Measurements from ENCODE around the gene DTWD2. TPM values are rescaled to one million over a fixed set of nuclear protein-coding genes. Genes with fewer than 3 reads are reported as not detected.
"Not testable (repeated sequence)": the region's sequence is repeated elsewhere in the genome, so short reads cannot be mapped to it uniquely, and the experiment has no call there.

DTWD2 gene
- total and polyA plus RNA-seq, 2 donors = 1.6 to 22.2 TPM

DNA sequence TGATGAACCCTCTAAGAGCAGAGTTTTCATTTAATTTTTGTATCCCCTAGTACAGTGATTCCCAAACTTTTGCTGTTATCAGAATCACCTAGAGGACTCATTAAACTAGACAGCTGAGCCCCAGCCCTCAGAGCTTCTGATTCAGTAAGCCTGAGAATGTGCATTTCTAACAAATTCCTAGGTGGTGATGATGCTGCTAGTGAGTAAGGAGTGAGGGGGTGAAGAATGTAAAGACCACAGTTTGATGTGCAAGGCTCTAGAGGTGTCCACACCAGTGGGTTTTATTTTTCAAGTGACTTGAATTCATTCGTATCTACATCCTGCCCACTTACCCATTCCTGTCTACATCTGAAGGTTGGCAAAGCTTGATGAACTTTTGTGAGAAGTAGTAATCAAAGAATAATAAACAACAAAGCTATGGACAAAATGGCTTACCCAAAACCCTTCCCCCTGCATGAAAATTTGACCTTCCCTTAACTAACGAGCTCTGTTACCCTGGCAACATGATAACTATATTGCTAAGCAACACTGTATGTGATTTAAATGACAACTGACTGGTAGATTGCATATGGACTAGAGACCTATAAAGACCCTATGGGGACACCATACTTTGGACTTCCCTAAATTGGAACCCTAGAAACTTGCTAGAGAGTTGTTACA lies 35.2 kb downstream of the DTWD2 start:
- Histone ChIP-seq H3K4me3 (ENCODE audit: low read depth, low read length) (no peak overlapping the region), H3K36me3 (ENCODE audit: insufficient read depth) (no peaks in the 10 kb centered on the region), H3K27ac (ENCODE audit: low read depth) (no peak overlapping the region), H3K4me1 (ENCODE audit: insufficient read depth) (no peaks in the 10 kb centered on the region)
- no peak for DNase-seq (ENCODE audit: extremely low spot score)
- 92% methylated on average over 2 of the region's 2 CpGs for WGBS

DNA sequence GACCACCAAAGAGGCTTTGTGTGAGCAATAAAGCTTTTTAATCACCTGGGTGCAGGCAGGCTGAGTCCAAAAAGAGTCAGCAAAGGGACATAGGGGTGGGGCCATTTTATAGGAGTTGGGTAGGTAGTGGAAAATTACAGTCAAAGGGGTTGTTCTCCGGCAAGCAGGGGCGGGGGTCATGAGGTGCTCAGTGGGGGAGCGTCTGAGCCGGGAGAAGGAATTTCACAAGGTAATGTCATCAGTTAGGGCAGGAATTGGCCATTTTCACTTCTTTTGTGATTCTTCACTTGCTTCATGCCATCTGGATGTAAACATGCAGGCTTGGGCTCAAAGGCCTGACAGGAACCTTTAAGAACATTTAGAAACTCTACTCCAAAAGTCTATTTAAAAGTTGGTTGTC lies 36.0 kb downstream of the DTWD2 start:
- H3K4me3 ChIP-seq (ENCODE audit: low read depth, low read length); H3K27ac ChIP-seq (ENCODE audit: low read depth); DNase-seq (ENCODE audit: extremely low spot score); H3K4me1 ChIP-seq (ENCODE audit: insufficient read depth); H3K36me3 ChIP-seq (ENCODE audit: insufficient read depth): not testable (repeated sequence)
- WGBS = 85% methylated on average over 4 of the region's 4 CpGs

DNA sequence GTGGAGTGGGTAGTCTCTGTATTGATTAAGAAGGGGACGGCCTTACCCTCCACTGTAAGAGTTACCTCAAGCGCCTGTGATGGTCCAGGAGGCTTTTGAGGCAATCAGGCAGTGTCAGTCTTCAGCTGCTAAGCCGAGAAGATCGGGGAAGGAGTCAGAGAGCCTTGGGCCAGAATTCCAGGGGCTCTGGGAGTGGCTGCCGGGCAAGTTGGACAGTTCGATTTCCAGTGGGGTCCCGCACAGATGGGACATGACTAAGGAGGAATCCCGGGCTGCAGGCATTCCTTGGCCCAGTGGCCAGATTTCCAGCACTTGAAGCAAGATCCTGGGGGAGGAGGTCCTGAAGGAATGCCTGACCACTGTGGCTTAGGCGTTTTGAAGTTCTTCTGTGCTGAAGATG lies 38.0 kb downstream of the DTWD2 start:
- not testable (repeated sequence) for DNase-seq (ENCODE audit: extremely low spot score); H3K36me3 ChIP-seq (ENCODE audit: insufficient read depth); H3K4me3 ChIP-seq (ENCODE audit: low read depth, low read length); H3K4me1 ChIP-seq (ENCODE audit: insufficient read depth); H3K27ac ChIP-seq (ENCODE audit: low read depth)
- WGBS = 92% methylated on average over 9 of the region's 9 CpGs

DNA sequence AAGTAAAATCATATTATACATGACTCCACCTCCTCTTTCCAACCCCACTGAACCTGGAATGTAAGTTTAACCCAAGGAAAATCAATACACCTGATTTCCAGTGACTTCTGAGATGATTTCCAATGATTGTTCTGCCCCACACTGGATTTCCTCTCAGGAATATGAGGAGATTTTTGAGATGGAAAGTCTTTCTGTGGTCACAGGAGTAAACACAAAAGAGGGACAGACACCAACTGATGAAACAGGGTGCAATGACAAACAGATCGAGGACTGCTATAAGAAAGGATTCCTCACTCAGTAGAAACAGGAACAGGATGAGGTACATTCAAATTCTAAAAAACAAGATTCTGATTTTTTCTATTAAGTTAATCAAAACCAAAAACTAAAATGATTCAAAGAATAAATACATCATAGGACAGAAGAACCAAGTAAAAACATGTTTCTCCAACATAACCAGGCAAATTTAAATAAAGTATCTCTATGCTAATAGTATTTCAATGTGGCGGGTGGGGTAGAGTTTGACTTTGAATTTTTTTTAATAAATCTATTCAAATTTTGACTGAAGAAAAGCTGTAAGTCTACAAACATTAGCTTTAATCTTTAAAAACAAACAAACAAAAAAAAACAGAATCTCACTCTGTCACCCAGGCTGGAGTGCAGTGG lies 42.1 kb downstream of the DTWD2 start:
- WGBS = 92% methylated on average over 2 of the region's 2 CpGs
- no peaks in the 10 kb centered on the region for H3K36me3 ChIP-seq (ENCODE audit: insufficient read depth)
- H3K4me1 ChIP-seq (ENCODE audit: insufficient read depth) = no peaks in the 10 kb centered on the region
- no peak for DNase-seq (ENCODE audit: extremely low spot score)
- no peak overlapping the region for H3K27ac ChIP-seq (ENCODE audit: low read depth)
- H3K4me3 ChIP-seq (ENCODE audit: low read depth, low read length) = no peak overlapping the region

DNA sequence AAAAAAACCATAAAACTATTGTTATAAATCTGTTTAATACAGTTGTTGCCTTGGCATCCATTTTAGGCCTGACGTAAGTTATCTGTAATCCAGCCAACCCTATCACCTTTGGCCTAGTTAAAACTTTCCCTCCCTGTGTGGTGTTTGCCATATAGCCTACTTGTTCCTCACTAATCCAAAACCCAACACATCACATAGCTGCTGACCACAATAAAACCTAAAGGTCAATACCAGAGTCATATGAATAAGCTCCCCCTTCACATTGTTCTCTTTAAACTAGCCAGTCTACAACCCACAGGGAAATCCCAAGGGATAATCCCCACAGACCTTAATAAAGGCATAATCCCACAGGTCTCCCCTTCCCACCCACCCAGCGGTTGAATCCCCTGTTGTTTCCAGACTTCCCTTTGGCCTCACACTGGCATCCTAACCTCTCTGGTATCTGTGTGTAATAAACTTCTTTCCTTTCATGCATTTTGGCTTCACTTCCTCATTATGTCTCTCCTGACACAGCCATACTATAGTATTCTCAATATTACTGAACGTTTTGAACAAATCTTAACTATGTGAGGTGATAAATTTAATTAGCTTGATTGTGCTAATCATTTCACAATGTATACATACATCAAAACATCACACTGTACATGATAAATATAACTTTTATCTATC lies 50.8 kb downstream of the DTWD2 start:
- Histone ChIP-seq H3K27ac (ENCODE audit: low read depth) (no peak overlapping the region), H3K36me3 (ENCODE audit: insufficient read depth) (no peaks in the 10 kb centered on the region), H3K4me1 (ENCODE audit: insufficient read depth) (no peaks in the 10 kb centered on the region), H3K4me3 (ENCODE audit: low read depth, low read length) (no peak overlapping the region)
- WGBS = 78% methylated on average over 3 of the region's 3 CpGs
- no peak for DNase-seq (ENCODE audit: extremely low spot score)

DNA sequence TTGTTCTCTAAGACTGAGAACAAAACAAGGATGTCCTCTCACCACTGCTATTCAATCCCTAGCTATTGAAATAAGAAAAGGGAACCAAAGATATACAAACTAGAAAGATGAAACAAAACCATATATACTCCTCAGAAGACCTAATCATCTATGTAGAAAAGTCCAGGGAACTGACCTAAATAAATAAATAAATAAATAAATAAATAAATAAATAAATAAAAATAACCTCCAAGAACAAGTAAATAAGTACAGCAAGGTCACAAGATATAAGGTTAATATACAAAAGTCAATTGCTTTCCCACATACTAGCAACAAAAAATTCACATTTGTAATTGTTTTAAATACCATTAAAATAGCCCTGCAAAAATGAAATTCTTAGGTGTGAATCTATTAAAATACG lies 54.6 kb downstream of the DTWD2 start:
- 96% methylated on average over 1 of the region's 1 CpG for WGBS

DNA sequence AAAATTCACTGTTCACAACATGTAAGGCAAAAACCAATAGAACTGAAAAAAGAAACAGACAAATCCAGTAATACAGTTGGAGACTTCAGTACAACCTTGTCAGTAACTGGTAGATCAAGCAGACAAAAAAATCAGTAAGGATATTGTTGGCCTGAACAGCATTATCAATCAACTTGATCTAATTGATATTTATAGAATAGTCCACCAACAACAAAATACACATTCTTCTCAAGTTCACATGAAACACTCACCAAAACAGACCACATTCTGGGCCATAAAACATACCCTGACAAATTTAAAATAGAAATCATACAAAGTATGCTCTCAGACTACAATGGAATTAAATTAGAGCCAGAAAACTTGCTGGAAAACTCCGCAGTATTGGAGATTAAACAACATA lies 56.8 kb downstream of the DTWD2 start:
- 92% methylated on average over 1 of the region's 1 CpG for WGBS
- Histone ChIP-seq H3K4me3 (ENCODE audit: low read depth, low read length) (no peak overlapping the region), H3K36me3 (ENCODE audit: insufficient read depth) (no peaks in the 10 kb centered on the region), H3K4me1 (ENCODE audit: insufficient read depth) (no peaks in the 10 kb centered on the region), H3K27ac (ENCODE audit: low read depth) (no peak overlapping the region)
- no peak for DNase-seq (ENCODE audit: extremely low spot score)

More for the DNA sequence above, 54.6 kb downstream of the DTWD2 start:
- Histone ChIP-seq H3K4me3 (ENCODE audit: low read depth, low read length) (no peak overlapping the region), H3K4me1 (ENCODE audit: insufficient read depth) (no peaks in the 10 kb centered on the region), H3K27ac (ENCODE audit: low read depth) (no peak overlapping the region), H3K36me3 (ENCODE audit: insufficient read depth) (no peaks in the 10 kb centered on the region)
- DNase-seq (ENCODE audit: extremely low spot score) = no peak

DNA sequence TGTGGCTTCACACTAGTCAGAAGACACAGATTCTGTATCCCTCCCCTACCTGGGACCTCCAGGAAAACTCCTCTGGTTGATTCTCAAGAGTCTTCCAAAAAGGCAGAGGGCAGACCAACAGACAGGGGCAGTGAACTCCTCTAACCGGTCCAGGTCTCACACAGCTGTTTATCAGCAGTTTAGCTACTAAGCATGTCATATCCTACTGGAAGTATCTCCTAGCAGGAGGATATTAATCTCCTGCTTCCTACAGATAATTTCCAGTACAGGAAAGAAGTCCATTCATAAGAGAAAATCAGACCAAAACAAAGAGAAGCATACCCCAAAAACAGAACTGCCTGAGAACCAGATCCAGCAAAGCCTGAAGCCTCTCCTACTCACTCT lies 64.3 kb downstream of the DTWD2 start:
- WGBS = 42% methylated on average over 1 of the region's 1 CpG
- DNase-seq (ENCODE audit: extremely low spot score) = no peak

DNA sequence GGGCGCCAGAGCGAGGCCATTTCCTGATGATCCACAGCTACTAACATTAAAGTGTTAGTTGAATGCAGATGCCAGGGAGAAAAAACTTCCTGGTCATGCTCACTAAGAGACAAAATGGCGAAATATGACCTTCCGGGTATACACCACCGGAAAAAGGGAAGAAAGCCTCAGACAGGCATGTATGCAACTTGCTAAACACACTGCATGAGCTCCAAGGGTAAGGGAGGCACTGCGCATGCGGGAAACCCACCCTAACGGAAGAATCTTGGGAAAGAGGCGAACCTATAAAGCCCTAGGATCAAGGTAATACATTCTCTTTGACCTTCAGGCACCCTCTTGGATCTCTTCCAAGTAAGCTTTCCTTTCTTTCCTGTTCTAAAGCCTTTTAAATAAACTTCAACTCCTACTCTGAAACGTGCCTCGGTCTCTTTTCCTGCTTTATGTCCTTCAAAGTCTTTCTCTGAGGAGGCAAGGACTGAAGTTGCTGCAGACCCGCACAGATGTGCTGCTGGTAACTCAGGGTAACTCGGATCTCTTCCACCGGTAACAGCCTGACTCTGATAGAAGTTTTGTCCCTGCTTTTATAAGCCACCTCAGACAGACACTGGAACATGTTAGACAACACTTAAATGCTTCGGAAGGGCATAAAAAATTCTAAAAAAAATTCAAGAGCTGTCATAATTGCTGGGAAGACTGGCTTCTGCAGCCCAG lies 64.9 kb downstream of the DTWD2 start:
- no peaks in the 10 kb centered on the region for H3K4me1 ChIP-seq (ENCODE audit: insufficient read depth)
- H3K36me3 ChIP-seq (ENCODE audit: insufficient read depth) = no peaks in the 10 kb centered on the region
- H3K4me3 ChIP-seq (ENCODE audit: low read depth, low read length) = no peak overlapping the region
- DNase-seq (ENCODE audit: extremely low spot score) = no peak
- no peak overlapping the region for H3K27ac ChIP-seq (ENCODE audit: low read depth)
- WGBS = 75% methylated on average over 15 of the region's 15 CpGs

More for the DNA sequence above, 64.3 kb downstream of the DTWD2 start:
- no peak overlapping the region for H3K4me3 ChIP-seq (ENCODE audit: low read depth, low read length)
- no peaks in the 10 kb centered on the region for H3K4me1 ChIP-seq (ENCODE audit: insufficient read depth)
- no peak overlapping the region for H3K27ac ChIP-seq (ENCODE audit: low read depth)
- no peaks in the 10 kb centered on the region for H3K36me3 ChIP-seq (ENCODE audit: insufficient read depth)

DNA sequence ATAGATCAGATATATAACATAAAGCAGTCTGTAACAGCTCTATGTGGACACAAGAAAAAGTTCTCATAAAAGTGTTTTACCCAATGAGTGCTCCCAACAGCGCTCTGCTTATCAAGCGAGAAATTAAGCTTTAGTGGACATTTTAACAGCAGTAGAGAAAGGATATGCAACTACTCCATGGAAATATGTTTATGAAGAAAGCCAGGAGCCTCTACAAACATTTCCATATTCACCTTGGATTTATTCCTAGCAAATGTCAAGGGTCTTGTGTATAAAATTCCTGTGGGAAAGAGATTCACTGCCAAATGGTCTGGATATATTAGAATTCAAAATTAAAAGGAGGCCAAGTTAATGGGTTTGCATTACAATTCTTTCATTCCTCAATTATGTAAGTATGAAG lies 66.5 kb downstream of the DTWD2 start:
- Histone ChIP-seq H3K4me1 (ENCODE audit: insufficient read depth) (no peaks in the 10 kb centered on the region), H3K36me3 (ENCODE audit: insufficient read depth) (no peaks in the 10 kb centered on the region), H3K27ac (ENCODE audit: low read depth) (no peak overlapping the region), H3K4me3 (ENCODE audit: low read depth, low read length) (no peak overlapping the region)
- WGBS = 37% methylated on average over 2 of the region's 2 CpGs
- DNase-seq (ENCODE audit: extremely low spot score) = peak; percentile 74

DNA sequence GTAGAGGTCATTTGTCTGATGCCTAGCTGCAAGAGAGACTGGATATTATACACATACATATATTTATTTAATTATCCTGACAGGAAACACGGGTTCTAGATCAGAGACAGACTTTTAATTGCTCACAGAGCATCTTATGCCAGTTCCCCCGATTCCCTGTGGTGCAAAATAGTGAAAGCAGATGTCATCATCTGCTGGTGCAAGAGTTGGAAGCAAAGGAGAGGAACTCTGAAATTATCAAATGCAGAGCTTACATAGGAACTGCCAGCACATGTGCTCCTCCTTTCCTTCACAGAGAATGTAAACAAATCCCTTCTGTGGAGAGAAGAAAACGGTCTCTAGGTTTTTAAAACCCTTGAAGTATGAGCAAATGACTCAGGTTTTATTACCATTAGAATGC lies 69.3 kb downstream of the DTWD2 start:
- no peak overlapping the region for H3K4me3 ChIP-seq (ENCODE audit: low read depth, low read length)
- H3K4me1 ChIP-seq (ENCODE audit: insufficient read depth) = no peaks in the 10 kb centered on the region
- 48% methylated on average over 3 of the region's 3 CpGs for WGBS
- no peak overlapping the region for H3K27ac ChIP-seq (ENCODE audit: low read depth)
- peaks cover 2% of the 10 kb centered on the region for H3K36me3 ChIP-seq (ENCODE audit: insufficient read depth)
- DNase-seq (ENCODE audit: extremely low spot score) = no peak

DNA sequence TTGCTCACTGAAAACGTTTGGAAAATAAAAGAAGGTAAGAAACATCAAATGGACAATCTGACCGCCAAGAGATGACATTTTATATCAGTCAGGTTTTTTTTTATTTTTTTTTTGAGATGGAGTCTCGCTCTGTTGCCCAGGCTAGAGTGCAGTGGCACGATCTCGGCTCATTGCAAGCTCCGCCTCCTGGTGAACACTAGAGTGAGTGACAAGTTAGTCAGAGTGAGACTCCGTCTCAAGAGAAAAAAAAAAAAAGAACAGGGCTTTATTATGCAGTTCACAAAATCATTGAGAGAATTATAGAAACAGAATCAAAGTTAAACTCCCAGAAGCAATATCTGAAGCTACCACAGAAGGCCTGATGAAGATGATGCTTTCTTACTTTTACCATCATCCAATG lies 70.1 kb downstream of the DTWD2 start:
- H3K4me1 ChIP-seq (ENCODE audit: insufficient read depth) = no peaks in the 10 kb centered on the region
- H3K4me3 ChIP-seq (ENCODE audit: low read depth, low read length) = no peak overlapping the region
- H3K36me3 ChIP-seq (ENCODE audit: insufficient read depth) = peaks cover 2% of the 10 kb centered on the region
- no peak overlapping the region for H3K27ac ChIP-seq (ENCODE audit: low read depth)
- no peak for DNase-seq (ENCODE audit: extremely low spot score)
- WGBS = 93% methylated on average over 7 of the region's 7 CpGs

DNA sequence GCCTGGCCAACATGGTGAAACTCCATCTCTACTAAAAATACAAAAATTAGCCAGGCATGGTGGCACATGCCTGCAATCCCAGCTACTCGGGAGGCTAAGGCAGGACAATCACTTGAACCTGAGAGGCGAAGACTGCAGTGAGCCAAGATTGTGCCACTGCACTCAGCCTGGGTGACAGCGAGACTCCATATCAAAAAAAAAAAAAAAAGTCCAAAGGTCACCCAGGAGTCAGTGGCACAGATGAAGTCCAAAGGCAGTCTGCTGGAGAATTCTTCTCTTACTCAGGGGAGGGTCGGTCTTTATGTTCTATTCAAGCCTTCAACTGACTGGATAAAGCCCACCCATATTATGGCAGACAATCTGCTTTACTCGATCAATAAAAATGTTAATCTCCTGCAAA lies 80.8 kb downstream of the DTWD2 start:
- 95% methylated on average over 5 of the region's 5 CpGs for WGBS
- not testable (repeated sequence) for DNase-seq (ENCODE audit: extremely low spot score); H3K4me3 ChIP-seq (ENCODE audit: low read depth, low read length); H3K4me1 ChIP-seq (ENCODE audit: insufficient read depth); H3K36me3 ChIP-seq (ENCODE audit: insufficient read depth); H3K27ac ChIP-seq (ENCODE audit: low read depth)

DNA sequence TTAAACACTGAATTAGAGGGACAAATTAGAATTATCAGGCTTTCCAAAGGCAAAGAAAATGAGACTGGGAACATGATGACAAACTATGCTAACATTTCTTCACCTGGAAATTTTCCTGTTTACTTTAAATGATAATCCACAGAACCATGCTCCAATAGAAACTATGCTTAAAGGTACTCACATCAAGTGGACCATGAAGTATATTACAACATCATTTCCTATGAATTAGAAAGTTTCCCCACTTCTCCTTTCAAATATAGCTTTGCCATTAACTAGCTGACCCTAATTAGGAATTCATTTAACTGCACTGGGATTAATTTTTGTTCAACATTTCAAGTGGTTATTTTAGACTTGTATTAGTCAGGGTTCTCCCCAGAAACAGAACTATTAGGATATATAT lies 81.4 kb downstream of the DTWD2 start:
- no peaks in the 10 kb centered on the region for H3K36me3 ChIP-seq (ENCODE audit: insufficient read depth)
- H3K4me3 ChIP-seq (ENCODE audit: low read depth, low read length) = no peak overlapping the region
- DNase-seq (ENCODE audit: extremely low spot score) = no peak
- no peaks in the 10 kb centered on the region for H3K4me1 ChIP-seq (ENCODE audit: insufficient read depth)
- H3K27ac ChIP-seq (ENCODE audit: low read depth) = no peak overlapping the region
